ENCODE results near the gene RUNX1.

GRCh38 chr21:34822942-34823341 is 226.2 kb downstream of the RUNX1 start:
- no peak for TF ChIP-seq EZH2 (IDR thresholded peaks at IDR 0.05; ENCODE audit: borderline replicate concordance, control insufficient read depth, low read depth, low read length)
- TF ChIP-seq CTCF (IDR thresholded peaks at IDR 0.05 in 2 of 3, conservative IDR thresholded peaks at IDR 0.05 in 1 of 3; ENCODE audit: control insufficient read depth in 2 of 3, extremely low read depth in 1 of 3, insufficient read depth in 1 of 3, low read depth in 3 of 3, low read length in 3 of 3): no peak
- TF ChIP-seq MYC (IDR thresholded peaks at IDR 0.05; ENCODE audit: insufficient read depth, insufficient read length, insufficient replicate concordance, low read length, severe bottlenecking): no peak
- no peak for TF ChIP-seq POLR2AphosphoS5 (IDR thresholded peaks at IDR 0.05; ENCODE audit: low read length)
- TF ChIP-seq PML (IDR thresholded peaks at IDR 0.05; ENCODE audit: low read length): no peak
- no peak for TF ChIP-seq POLR2A (IDR thresholded peaks at IDR 0.05; ENCODE audit: low read depth, low read length)
- TF ChIP-seq NRF1 (conservative IDR thresholded peaks at IDR 0.05; ENCODE audit: low read depth, low read length): no peak
- TF ChIP-seq EGR1 (IDR thresholded peaks at IDR 0.05; ENCODE audit: borderline replicate concordance in 1 of 2, low read depth in 2 of 2, low read length in 2 of 2): no peak

All from GM12878 (cell line).